AG09309 (cell line): ENCODE results near the gene TSR2.

ENCODE experiments used
- DNase-seq: peaks from one replicate; pipeline ENCODE4 v3.0.0-alpha.2; 2010; ENCODE audit warnings: low read depth
- H3K4me3 ChIP-seq: 2 replicates; pipeline ENCODE4 v1.5.1; 2011; ENCODE audit warnings: mild to moderate bottlenecking, low read depth, low read length, moderate library complexity; ENCODE audit not compliant: control insufficient read depth
- TF ChIP-seq, protein P1 (sequence below): IDR thresholded peaks from 2 replicates; pipeline ENCODE4 v1.5.1; 2011; ENCODE audit warnings: mild to moderate bottlenecking, low read depth, low read length, inconsistent platforms; ENCODE audit not compliant: insufficient read depth, control insufficient read depth; ENCODE audit errors: missing control alignments

Gene TSR2

DNA sequence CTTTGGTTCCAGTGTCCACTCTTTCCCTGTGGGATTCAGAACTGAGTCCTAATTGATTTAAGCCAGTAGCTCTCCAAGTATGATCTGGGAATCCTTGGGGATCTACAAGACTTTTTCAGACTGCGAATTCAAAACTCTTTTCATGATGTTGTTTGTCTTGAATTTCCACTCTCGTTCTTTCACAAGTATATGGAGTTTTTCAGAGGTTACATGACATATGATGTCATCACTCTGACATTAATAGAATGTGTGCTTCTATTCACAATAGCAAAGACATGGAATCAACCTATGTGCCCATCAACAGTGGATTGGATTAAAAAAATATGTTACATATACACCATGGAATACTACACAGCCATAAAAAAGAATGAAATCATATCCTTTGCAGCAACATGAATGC is 23.2 kb upstream of the TSR2 start:
- TF ChIP-seq, protein P1, sequence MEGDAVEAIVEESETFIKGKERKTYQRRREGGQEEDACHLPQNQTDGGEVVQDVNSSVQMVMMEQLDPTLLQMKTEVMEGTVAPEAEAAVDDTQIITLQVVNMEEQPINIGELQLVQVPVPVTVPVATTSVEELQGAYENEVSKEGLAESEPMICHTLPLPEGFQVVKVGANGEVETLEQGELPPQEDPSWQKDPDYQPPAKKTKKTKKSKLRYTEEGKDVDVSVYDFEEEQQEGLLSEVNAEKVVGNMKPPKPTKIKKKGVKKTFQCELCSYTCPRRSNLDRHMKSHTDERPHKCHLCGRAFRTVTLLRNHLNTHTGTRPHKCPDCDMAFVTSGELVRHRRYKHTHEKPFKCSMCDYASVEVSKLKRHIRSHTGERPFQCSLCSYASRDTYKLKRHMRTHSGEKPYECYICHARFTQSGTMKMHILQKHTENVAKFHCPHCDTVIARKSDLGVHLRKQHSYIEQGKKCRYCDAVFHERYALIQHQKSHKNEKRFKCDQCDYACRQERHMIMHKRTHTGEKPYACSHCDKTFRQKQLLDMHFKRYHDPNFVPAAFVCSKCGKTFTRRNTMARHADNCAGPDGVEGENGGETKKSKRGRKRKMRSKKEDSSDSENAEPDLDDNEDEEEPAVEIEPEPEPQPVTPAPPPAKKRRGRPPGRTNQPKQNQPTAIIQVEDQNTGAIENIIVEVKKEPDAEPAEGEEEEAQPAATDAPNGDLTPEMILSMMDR, result no peak
- DNase-seq, result no peak
- H3K4me3 ChIP-seq, result no peak overlapping the region

DNA sequence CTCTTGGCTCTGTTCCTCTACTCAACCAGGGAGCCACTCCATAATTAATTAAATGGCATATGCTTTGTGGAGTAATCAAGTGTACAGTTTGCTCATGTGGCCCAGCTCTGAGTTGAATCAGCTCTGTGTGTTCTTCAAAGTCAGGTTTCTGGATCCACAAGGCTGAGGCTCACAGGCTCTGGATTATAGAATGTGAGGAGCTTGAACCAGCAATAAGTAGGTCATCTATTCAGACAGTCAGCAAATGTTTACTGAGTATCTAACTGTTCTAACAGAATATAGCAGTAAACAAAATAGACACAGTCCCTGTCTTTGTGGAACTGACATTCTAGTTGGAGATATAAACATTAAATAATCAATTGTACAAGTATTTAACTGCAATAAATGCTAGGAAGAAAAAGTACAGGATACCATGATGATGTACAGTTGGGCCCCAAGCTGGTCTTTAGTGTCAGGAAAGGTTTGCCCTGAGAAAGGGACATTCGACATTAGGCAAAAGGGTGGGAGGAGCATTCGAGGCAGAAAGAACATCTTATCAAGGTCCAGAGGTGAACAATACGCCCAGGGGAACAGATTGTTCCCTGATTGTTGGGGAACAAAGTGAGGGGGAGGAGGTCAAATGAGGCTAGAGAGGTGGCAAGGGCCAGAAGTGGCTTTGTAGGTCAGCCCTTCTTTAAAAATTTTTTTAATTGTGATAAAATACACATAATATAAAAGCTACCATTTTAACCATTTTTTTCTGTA is 20.5 kb upstream of the TSR2 start:
- TF ChIP-seq, protein P1, result no peak
- no peak for DNase-seq
- no peak overlapping the region for H3K4me3 ChIP-seq

DNA sequence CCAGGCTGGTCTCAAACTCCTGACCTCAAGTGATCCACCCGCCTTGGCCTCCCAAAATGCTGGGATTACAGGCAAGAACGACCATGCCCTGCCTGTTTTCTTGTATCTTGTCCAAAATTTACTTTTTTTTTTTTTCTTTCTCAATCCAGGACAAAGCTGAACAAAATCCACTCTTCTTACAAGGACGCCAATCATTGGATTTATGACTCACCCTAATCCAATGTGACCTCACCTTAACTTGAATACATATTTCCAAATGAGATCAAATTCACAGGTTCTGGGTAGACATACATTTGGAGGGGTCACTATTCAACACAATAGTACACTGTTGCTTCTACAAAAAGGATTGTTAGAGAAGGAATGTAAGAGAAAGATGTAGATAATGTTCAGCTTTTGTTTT is 18.0 kb upstream of the TSR2 start:
- H3K4me3 ChIP-seq, result no peak overlapping the region
- TF ChIP-seq, protein P1, result no peak
- no peak for DNase-seq

DNA sequence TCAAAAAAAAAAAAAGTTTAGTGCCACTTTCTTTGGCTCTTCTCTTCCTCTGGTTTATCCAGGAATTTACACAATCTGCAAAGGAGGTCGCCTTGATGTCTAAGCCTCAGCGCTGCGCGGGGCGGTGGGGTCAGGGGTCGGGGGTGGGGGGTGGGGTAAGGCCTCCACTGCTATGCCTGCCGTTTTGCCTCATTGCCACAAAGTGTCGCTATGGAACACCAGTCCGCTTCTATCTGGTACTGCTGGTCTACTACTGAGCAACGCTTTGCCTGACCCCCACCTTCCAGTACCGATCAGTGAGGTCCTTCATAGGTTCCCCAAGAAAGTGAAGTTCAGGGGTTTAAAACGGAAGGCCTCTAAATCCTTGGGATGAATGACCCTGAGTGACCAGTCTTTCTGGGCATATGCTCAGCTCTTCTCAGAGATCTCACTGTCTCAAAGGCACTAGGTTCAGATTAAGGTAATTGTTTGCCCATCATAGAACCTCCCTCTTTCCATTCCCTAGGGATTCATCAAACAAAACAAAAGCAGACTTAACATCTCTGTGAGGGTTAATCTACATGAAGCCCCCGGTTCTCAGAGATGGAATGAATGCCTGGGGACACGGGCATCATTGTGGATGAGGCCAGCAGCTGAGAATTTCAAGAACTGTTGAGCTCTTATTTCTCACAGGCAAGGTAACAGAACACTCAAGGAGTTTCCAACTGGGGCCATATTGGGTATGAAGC is 16.9 kb upstream of the TSR2 start:
- TF ChIP-seq, protein P1, result no peak

DNA sequence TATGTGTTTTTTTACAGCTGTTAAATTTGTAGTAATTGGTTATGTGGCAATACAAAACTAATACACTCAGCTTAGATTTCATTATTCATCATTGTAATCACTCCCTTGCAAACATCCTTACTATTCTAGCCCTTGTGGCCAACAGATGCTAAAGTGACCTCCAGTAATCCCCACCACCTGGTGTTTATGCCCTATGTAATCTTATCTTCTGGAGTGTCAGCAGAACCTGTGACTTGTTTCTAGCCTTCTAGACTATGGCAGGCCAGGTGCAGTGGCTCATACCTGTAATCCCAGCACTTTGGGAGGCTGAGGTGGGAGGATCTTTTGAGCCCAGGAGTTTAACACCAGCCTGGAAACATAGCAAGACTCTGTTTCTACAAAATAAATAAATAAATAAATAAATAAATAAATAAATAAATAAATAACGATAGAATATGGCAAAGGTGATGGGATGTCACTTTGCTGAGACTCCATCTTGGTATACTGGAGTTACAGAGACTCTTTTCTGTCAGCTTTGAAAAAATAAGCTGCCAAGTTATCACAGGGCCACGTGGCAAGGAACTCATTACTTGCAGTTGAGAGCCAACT is 12.3 kb upstream of the TSR2 start:
- H3K4me3 ChIP-seq, result no peak overlapping the region
- DNase-seq, result no peak
- TF ChIP-seq, protein P1, result no peak

More for the DNA sequence above, 16.9 kb upstream of the TSR2 start:
- no peak for DNase-seq
- no peak overlapping the region for H3K4me3 ChIP-seq

DNA sequence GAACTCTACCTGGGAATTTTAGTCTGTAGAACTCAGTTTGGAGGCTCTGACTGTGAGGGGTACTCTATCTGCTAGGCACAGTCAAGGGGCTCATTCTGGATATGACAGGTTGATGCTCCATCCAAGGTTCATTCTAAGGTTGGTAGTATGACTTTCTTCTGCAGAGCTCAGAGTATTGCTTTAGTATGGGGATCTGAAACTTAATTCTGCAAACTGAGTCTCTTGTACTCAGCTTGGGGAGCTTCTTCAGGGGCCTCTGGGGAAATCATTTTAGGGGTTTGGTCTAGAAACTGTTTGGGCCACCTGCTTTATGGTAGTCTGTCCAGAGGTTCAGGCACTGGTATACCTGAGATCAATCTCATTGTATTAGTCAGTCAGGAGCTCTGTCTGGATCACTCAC is 9.7 kb upstream of the TSR2 start:
- TF ChIP-seq, protein P1, result no peak
- no peak overlapping the region for H3K4me3 ChIP-seq
- DNase-seq, result no peak
